GOT3 (cell line): Measurements from ENCODE around the gene ENDOG.

ENCODE experiments used
- DNase-seq: peaks from one replicate; lab custom pipeline; 2025; ENCODE audit warnings: mixed read lengths; lab: John Stamatoyannopoulos, UW

Gene ENDOG

DNA sequence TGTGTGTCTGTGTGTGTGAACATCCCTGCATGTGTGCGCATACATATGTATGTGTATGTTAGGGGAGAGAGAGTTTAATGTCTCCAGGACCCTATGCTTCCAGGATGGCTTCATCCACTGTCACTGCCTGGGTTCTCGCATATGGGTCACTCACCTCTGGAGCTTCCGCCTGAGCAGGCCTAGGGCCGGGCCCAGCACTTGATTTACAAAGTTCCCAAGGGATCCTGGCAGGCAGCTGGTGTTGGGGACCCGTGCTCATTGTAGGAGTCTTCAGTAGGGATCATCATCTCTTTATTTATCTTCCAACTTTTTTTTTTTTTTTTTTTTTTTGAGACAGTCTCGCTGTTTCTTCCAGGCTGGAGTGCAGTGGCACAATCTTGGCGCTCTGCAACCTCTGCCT, 18.2 kb upstream of the ENDOG start:
- no peak for DNase-seq

DNA sequence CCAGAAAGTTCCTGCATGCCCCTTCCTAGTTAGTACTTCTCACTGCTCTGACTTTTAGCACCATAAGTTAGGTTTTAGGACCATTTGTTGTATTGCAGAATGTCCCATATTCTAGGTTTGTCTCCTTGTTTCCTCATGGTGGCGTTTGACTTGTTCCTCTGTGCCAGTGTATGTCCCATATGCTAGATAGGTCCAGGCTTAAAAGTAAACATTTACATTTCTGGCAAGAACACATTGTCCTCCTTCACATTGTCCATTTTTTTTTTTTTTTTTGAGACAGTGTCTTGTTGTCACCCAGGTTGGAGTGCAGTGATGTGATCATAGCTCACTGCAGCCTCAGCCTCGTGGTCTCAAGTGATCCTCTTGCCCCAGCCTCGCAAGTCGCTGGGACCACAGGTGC, 15.8 kb upstream of the ENDOG start:
- no peak for DNase-seq

GRCh38 chr9:128805661-128806060, 12.6 kb upstream of the ENDOG start:
- no peak for DNase-seq

DNA sequence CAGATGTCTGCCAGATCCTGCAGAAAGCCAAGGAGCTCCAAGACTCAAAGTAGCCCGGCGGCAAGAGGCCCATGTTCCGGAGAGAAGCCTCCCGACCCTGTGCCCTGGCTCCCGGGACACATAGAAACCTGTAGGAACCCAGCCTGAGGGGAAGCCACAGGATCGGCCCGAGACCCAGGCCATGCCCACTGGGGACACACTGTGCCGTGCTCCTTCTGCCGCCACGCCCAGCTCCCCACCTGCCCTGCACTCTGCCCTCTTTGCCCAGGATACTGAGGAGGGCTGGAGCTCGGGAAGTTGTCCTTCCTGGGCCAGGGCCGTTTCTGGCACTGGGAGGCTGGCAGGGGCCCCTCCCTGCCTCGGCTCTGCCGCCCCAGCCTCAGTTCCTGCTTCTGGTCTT, 10.5 kb upstream of the ENDOG start:
- no peak for DNase-seq

DNA sequence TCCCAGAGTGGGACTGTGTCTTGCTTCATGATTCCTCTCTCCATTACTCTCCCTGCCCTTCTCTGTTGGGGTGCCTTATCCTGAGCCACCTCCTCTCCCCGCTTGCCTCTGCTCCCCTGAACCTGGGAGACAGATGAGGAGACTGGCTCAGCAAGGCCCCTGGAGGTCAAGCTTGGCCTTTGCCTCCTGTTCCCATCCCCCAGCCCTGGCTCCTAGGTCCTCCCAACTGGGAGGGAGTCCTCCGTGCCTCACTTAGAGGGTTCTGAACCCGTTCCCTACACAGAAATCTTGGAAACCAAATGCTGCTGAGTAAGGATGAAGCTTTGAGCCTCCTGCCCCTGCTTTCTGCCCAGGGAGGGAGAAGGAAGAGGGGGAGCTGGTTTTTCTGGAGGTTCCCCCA, 9.8 kb upstream of the ENDOG start:
- no peak for DNase-seq

DNA sequence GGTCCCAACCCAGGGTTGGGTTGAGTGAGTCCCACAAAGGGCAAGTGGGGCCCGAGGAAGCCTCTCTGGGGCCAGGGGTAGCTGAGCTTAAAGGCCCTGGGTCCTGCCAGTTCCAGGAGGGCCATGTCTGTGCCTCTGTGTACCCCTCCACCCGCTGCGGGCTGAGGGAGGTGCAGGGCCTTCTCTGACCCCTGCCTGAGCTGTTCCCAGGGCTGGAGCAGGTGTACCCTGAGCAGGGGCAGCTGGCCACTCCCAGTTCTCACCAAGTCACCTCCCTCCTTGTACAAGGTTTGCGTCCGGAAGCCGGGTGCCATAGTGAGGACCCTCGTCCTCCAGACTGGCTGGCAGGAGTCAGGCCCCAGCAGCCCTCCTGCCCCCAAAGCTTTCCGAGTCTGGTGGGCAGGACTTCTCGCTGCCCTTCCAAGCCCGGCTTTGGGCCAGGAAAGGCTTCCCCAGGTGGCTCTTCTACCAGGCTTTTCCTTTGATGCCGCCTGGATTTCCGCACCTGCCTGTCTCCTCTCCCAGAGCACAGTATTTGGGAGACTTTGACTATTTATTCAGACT, 9.2 kb upstream of the ENDOG start:
- DNase-seq = no peak

- DNase-seq = no peak
These were observed 8.5 kb upstream of the ENDOG start for GRCh38 chr9:128809831-128810230.

DNA sequence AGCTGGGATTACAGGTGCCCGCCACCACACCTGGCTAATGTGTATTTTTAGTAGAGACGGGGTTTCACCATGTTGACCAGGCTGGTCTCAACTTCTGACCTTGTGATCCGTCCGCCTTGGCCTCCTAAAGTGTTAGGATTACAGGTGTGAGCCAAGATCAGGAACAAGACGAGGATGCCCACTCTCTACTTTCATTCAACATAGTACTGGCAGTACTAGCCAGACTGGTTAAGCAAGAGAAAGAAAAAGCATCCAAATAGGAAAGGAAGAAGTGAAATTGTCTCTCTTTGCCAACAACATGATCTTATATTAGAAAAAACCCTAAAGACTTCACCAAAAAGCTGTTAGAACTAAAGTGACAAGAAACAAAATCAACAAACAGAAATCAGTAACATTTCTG, 7.4 kb upstream of the ENDOG start:
- DNase-seq = no peak

- no peak for DNase-seq
These were observed 777 bp downstream of the ENDOG start for GRCh38 chr9:128818839-128819715.

- DNase-seq = no peak
These were observed 1.7 kb downstream of the ENDOG start for GRCh38 chr9:128819716-128820664.

DNA sequence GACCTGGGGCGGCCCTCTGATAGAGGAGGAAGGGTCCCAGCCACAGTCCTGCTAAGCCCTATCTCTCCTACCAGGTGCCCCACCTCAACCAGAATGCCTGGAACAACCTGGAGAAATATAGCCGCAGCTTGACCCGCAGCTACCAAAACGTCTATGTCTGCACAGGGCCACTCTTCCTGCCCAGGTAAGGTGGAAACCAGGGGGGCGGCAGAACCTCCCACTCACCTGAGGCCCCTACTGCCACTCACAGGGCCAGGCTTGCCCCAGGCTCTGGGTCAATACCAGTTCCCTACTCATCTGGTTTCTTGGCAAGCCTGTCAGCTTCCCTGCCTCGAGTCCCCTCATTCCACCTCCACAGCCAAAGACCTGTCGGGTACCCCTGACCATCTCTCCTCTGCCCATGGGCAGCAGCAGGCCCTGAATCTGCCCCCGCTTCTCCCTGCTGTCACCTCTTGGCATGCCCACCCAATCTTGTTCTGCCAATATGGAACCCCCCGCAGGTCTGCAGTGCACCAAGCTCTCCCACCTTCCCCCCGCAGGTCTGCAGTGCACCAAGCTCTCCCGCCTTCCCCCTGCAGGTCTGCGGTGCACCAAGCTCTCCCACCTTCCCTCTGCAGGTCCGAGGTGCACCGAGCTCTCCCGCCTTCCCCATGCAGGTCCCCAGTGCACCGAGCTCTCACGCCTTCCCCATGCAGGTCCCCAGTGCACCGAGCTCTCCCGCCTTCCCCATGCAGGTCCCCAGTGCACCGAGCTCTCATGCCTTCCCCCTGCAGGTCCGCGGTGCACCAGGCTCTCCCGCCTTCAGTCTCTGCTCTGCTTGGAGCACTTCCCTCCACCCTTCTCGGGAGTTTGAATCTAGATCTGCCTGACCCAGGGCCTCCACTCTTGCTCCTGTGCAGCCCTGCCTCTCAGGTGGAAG, 2.6 kb downstream of the ENDOG start:
- no peak for DNase-seq

DNA sequence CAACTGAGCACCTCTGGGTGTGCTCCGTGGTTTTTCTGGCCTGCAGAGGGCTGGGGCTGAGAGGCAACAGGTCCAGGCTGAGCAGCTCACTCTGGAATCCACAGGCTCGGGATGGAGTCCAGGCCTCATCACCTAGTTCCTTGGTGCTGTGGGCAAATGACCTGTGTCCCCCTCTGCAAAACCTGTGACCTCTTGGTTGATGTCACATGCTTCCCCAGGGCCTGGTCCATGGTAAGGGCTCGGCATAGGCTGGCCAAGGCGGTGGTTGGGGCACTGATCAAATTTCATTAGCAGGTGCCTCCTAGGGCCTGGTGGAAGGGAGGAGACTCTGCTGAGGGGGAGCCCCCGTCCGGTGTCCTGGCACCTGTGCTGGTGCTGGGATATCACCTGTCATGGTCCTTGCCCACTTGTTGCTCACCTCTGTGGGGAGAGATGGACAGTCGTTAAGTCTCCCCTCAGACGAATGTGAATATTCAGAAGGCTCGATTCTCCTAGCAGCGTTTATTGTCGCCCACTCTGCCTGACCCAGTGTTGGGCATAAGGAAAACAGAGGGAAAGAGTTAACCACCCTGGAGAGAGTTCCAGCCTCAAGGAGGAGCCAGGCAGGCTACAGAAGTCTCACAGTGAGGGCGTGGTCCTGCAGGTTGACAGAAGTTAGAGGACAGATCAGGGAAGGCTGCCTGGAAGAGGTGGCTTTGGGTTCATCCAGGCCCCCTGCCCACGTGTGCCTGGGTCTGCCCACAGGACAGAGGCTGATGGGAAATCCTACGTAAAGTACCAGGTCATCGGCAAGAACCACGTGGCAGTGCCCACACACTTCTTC, 3.5 kb downstream of the ENDOG start:
- DNase-seq = no peak

DNA sequence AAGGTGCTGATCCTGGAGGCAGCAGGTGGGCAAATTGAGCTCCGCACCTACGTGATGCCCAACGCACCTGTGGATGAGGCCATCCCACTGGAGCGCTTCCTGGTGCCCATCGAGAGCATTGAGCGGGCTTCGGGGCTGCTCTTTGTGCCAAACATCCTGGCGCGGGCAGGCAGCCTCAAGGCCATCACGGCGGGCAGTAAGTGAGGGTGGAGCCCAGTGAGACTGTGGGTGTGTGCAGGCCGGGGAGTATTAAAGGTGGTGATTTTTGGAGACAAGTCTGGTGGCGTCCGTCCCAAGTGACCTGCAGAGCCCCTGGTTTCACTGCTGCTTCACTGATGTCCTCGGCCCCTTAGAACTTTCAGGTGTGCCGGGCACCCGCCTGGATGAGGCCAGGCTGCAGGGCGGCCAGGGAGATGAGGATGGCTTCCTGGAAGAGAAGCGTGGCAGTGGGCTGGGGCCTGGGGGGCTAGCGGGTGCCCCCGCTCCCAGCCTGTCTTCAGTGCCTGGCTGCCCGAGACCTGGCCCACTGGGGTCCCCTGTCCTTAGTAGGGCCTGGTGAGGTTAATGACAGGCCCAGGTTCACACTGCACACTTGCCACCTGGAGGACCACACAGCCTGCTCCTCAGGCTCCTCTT, 4.2 kb downstream of the ENDOG start:
- DNase-seq = no peak

DNA sequence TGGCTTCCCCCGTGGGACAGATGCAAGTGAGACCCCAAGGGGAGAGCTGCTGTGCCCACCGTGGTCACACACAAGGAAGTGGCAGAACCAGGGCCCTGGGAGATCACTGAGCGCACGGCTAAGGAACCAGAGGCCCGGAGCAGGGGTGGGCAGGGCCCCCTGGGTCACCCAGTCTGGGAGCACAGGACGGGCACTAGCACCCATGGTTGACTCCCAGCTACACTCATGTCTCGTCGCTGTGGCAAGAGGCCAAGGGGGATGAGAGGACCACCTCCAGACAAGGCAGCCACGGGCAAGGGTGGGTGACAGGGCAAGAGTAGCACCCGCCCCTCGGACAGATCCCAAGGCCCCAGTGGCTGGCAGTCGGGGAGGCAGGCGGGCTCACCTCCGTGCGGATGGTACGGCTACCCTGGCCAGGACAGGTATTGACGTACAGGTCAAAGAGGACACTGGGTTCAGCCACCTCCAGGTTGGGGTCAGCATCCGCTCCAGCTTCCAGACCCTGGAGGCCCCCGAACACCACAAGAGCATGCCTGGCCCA, 5.1 kb downstream of the ENDOG start:
- no peak for DNase-seq

DNA sequence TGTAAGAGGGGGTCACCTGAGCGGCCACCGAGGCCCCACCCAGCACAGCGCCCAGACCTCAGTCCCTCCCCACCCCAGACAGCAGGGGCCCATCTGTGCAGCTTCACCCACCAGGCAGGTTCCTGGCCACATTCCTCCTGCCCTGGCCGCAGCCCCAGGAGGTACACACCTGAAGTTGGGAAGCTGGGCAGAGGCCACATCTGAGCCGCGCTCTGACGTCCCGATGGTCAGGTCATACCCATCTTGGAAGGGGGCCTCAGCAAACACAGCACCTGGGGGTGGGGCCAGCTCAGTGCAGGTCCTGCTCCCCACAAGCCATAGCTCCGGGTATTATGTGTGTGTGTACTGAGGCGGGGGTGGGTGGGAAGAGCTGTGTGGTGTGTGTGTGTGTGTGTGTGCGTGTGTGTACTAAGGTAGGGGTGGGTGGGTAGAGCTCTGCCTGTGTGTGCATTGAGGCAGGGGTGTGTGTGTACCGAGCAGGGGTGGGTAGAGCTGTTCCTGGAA, 5.7 kb downstream of the ENDOG start:
- DNase-seq = no peak

- DNase-seq = no peak
These were observed 6.6 kb downstream of the ENDOG start for GRCh38 chr9:128824911-128825310.

- no peak for DNase-seq
These were observed 7.8 kb downstream of the ENDOG start for GRCh38 chr9:128825923-128826700.

- no peak for DNase-seq
These were observed 10.0 kb downstream of the ENDOG start for GRCh38 chr9:128828267-128828666.
